Umbilical cord (tissue), 2 donors: ENCODE results near the gene PPP1R9B. TPM values are rescaled to one million over a fixed set of nuclear protein-coding genes. Genes with fewer than 3 reads are reported as not detected.

Experiments
- DNase-seq: peaks from one replicate; pipeline ENCODE4 v3.0.0-alpha.2; 2015; ENCODE audit warnings: low spot score
- total RNA-seq: library from RNA; depleted of rRNA; stranded (reverse); fragments of >200 nt; gene quantifications from one replicate; pipeline ENCODE4 v1.2.3, GENCODE V29; 2014; ENCODE audit warnings: low replicate concordance; ENCODE audit not compliant: insufficient read depth

Gene PPP1R9B
- total RNA-seq, 1 donor from 2014 or later = 14.2 TPM

DNA sequence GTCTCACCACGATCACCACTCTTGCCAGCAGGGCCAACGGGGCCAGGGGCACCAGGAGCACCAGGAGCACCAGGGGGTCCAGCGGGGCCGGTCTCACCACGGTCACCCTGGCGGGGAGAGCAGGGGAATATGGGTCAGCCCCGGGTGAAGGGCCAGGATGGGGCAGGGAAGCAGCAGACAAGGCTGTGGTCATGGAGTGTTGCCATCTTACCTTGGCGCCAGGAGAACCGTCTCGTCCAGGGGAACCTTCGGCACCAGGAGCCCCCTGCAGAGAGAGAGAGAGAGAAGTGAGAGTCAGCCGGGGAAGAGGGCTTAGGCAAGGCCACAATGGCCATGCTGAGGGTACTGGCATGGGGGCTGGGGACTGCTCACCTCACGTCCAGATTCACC lies 38.0 kb upstream of the PPP1R9B start:
- DNase-seq = no peak

DNA sequence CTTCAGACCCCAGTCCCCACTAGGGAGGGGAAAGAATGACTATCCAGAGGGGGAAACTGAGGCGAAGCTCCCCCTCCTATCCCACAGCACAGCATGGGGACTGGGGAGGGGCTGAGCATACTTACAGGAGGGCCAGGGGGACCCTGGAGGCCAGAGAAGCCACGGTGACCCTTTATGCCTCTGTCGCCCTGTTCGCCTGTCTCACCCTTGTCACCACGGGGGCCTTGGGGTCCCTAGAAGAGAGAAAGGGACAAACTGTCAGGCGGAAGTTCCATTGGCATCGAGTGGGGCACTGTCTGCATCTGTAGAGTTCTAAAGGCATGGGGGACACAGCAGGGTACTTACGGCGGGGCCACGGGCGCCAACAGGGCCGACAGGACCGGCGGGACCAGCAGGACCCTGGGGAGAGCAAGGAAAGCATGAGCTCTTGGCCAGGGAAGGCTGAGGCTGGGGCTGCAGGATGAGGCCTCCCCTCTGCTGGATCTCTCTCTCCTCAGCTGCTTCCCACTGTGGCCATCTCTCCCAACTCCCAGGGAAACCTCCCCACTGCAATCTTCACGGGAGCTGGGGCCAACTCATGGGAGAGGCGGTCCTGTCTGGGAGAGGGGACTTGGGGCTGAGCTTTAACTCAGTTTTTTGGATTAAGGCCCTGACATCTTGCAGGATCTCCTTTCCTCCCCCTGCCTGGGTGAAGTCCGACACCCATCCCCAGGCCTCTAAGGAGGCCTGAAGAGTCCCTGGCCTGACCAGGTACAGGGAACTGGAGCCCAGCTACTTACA lies 37.5 kb upstream of the PPP1R9B start:
- peak; percentile 89 for DNase-seq

DNA sequence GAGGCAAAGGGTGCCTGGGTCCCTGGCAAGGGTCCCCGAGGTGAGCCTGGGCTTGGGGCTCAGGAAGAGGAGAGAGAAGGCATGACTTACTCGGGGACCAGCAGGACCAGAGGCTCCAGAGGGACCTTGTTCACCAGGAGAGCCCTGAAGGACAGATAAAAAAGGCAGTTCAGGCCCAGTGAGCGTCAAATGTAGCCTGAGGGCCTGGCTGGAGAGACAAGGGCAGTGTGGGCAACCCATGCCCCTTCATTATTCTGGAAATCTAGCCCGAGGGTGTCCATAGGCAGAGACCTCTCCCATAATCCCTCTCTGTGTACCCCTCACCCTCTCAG lies 36.9 kb upstream of the PPP1R9B start:
- no peak for DNase-seq

DNA sequence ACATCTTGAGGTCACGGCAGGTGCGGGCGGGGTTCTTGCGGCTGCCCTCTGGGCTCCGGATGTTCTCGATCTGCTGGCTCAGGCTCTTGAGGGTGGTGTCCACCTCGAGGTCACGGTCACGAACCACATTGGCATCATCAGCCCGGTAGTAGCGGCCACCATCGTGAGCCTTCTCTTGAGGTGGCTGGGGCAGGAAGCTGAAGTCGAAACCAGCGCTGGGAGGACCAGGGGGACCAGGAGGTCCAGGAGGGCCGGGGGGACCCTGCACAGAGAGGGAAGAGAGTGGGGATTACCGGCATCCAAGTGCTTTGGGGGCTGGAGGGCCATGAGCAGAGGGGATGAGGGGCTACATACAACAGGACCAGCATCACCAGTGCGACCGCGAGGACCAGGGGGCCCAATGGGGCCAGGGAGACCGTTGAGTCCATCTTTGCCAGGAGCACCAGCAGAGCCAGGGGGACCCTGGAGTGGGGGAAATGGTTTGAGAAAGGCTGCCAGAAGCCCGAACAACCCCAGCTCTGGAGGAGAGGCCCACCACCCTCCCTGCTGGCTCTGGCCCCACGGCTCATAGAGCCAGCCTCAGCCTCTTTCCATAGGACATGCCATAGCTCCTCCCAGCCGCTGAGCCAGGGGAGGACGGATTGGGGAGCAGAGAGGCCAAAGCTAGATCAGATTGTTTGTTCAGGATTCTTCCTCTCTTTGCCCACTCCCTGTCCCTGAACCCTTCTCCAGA lies 36.4 kb upstream of the PPP1R9B start:
- DNase-seq = peak; percentile 94

DNA sequence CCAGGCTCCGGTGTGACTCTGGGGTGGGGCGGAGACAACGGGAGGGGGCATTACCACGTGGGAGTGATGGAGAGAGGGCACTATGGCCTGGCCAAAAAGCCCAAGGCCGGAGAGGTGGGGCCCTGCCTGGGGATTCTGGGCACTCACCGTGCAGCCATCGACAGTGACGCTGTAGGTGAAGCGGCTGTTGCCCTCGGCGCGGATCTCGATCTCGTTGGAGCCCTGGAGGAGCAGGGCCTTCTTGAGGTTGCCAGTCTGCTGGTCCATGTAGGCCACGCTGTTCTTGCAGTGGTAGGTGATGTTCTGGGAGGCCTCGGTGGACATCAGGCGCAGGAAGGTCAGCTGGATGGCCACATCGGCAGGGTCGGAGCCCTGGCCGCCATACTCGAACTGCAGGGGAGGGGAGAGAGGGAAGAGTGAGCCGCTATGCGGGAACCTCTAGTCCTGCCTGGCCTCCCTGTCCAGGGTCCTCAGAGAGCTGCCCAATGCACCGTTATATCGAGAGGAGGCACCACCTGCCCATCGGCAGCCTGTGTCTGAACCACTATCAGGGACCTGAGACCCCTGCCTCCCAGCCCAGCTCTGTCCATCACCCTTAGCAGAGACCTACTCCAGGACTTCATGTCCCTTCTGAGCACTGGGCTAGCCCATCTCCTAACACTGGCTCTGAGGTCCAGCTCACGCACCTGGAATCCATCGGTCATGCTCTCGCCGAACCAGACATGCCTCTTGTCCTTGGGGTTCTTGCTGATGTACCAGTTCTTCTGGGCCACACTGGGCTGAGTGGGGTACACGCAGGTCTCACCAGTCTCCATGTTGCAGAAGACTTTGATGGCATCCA lies 35.4 kb upstream of the PPP1R9B start:
- peak; percentile 60 for DNase-seq

DNA sequence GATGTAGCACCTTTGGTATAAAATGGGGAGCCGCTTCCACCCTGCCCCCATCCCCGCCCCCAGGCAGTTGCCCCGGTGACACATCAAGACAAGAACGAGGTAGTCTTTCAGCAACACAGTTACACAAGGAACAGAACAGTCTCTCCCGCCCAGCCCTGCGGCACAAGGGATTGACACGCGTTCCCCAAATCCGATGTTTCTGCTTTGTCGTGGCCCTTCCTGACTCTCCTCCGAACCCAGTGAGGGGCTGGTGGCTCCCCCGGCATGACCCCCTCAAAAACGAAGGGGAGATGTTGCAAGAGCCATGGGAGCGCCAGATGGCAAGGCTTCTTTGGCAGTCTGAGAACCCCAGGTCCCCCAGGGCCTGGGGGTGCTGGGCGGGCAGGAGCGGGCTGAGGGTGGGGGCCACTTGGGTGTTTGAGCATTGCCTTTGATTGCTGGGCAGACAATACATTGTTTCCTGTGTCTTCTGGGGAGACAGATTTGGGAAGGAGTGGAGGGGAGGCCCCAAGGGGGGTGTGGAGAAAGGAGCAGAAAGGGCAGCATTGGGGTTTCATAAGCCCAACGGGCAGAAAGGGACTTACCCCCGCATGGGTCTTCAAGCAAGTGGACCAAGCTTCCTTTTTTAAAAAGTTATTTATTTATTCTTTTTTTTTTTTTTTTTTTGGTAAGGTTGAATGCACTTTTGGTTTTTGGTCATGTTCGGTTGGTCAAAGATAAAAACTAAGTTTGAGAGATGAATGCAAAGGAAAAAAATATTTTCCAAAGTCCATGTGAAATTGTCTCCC lies 34.3 kb upstream of the PPP1R9B start:
- DNase-seq = peak; percentile 67

DNA sequence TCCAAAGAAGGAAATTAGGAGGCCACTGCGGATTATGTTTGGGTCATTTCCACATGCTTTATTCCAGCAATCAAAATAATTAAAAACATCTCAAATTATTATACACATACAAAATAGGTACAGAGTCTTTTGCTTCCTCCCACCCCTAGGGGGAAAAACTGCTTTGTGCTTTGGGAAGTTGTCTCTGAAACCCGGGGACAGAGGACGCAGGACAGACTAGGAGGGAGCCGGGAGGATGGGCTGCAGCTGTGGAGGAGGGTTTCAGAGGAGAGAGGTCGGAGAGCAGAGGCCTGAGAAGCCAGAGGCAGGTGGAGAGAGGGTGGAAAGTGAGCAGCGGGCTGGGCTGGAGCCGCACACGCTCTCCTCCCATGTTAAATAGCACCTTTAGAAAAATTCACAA lies 33.6 kb upstream of the PPP1R9B start:
- peak; percentile 58 for DNase-seq

DNA sequence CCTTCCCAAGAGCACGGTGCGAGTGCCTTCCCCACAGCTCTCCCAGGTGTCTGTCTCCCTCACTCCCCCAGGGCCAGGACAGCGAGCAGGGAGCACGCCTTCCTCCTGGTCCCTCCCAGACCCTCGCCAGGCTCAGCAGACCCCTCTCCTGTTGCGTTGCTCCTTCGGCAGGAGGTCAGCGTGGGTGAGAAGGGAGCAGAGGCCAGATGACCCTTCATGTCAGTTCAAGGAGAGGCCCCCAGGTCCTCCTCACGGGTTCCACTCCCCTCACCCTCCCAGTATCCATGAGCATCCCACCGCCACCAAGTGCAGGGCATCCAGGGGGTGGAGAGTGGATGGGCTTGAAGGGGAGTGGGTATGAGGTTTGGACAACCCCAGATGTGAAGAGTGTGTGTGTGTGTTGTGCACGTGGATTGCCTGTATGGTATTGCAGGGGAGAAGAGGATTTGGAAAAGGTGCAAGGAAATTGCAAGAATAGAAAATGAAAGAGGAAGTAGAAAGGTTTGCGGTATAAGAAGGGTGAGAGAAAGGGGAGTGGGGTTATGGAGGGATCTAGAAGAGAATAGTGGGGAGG lies 33.0 kb upstream of the PPP1R9B start:
- DNase-seq = no peak

DNA sequence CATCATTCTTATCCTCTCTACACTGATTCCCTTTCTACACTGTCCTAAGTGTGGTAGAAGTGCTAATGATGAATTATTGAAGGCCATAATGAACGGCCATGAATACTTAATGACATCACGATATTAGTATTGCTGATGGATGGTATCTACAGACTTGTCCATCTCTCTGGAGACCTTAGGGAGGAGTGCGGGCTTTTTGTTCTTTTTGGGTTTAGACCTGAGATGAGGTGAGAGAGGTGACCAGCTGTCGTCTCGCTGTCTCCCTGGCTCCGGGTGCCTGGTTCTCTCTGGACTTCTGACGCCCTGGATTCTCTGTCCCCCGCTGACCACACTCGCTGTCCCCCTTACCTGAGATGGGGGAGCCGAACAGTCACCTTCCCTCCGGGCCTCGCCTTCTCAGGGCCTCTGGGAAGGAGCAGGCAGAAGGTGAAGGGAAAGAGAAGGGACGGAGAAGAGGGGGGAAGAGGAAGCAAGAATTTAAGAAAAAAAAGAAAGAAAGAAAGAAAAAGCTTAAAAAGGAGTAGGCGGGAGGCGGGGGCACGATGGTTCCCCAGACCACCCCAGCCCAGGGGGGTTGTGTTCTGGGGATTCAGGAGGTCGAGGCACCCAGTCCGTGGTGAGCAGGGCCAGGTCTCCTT lies 32.4 kb upstream of the PPP1R9B start:
- DNase-seq = peak; percentile 86

DNA sequence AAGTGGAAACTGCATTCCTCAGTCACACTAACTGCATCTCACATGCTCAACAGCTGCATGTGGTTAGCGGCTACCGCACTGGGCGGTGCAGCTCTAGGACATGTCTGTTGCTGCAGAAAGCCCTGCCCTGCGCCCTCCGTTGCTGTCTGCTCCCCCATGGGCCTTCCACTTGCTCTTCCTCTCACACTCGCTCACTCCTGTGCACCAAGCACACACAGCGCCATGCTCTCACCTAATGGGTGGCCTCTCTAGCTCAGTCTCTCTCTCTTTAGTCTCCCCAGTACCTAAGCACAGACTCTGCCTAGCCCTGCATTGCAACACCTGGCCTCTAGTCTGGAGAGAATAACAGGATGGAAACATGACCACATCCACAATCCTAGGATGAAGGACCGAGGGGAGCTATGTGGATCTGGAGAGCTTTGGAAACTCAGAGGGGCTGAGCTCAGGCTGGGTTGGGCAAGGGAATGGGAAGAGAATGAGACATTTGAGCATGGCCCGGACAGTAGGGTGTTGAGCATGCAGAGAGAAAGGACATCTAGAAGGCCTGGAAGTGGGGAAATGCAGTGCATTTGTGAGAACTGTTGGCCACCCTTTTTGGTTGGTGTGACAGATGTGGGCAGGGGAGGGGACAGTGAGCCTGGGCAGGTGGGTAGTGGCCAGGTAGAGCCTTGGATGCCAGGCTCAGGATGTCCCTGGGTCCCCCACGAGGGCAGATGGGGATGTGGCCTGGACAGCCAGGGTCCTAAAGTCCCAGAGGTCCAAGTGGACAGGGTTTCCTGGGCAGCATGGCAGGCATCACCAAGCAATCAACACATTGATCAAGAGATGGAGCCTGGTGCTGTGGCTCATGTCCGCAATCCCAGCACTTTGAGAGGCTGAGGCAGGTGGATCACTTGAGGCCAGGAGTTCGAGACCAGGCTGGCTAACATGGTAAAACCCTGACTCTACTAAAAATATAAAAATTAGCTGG lies 31.4 kb upstream of the PPP1R9B start:
- DNase-seq = peak; percentile 83

DNA sequence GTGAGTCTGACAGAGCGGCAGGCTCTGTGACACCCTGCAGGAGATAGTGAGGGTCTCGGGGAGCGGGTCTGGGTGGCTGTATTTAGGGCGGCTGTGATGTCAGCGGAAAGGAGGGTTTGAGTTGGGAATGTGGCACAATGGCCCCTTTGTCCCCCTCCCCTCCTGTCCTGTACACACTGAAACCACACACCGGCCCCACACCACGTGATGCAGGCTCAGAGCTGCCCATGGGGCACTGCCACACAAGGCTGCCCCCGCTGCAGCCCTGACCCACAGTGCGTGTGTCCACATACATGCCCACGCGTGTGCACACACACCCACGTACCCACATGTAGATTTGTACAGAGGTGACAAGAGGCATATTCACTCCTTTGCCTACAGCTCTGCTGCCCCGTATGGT lies 30.7 kb upstream of the PPP1R9B start:
- peak; percentile 48 for DNase-seq

DNA sequence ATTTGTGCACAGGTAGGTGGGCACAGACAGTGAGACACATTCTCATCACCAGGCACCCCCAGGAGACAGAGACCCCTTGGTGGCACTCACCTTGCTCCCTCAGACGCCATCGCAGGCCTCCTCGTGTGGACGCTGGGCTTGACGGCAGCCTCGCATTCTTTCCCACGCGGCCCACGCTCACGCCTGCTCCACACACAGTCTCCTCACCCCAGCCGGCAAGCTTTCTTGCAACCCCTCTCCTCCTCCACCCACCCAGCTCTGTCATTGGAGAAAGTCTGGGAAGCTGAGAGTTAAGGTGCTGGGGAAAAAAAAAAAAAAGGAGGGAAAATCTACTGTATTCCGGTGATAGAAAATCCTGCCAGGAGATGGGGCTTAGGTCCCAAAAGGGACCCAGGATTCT lies 30.1 kb upstream of the PPP1R9B start:
- no peak for DNase-seq

DNA sequence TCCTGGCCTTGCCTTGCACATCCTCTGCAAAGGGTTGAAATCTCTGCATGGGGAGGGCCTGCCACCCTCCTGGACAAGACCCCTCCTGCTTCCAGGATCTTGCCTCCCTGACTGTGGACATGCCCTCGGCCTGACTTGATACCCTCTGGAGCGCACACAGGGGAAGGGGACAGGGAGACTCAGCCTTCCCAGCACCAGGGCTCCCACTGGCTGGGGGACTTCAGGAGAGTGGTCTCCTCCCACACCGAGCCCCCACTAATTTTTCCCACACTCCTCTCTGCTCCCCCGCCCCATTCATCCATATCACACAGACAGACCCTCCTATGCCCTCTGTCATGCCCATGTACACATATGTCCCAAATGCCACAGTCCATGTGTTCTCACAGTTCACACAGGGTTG lies 29.6 kb upstream of the PPP1R9B start:
- DNase-seq = no peak

DNA sequence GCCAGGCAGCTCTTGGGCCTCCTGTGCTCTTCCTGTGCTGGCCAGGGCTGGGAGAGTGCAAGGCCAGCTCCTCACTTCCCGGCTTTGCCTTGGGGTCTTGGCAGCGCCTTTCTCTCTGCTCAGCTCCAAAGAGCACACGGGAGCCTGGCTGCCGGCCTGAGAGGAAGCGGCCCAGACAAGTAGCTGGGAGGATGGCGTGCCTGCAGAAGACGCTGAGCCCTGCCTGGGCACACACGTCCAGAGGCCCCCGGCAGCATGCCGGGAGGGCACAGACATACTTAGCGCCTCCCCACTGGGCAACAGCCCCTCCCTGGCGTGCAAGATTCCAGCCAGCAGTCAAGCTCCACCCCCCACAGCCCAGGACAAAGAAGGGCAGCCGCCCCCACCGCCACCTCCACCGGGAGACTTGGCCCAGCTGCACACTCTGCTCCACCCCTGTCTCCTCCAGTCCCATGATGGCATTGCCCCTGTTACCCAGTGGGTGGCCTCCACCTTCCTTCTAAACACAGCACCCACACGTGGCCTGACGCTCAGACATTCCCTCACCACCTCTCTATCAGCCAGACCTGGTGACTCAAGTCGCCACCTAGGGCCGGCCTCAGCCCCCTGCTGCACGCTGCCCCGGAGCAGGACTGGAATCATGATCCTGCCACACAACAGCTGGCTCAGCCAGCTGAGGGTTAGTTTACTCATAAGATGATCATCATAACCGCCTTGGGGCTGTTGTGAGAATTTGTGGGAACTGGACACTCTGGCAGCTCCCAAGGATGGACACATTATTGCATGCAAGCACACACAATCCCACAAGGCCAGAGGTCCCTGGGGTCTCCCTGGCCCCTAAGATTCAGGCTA lies 27.7 kb upstream of the PPP1R9B start:
- DNase-seq = peak; percentile 91

DNA sequence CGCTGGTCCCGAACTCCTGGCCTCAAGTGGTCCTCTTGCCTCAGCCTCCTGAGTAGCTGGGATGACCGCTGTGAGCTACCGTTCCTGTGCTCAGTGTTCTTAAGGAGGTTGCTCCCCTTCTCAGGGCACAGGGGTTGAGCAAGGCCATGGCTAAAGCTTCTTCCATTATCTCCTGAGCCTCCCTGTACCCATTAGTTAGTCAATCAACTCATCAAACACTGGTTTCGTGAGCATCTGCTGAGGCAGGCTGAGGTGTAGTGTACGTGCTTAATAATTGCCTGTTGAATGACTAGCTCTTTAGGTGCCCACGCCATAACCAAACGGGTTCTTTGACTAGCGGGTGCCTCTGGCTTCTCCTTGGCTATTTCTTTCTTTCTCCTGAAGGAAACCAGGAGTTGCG lies 27.0 kb upstream of the PPP1R9B start:
- no peak for DNase-seq

DNA sequence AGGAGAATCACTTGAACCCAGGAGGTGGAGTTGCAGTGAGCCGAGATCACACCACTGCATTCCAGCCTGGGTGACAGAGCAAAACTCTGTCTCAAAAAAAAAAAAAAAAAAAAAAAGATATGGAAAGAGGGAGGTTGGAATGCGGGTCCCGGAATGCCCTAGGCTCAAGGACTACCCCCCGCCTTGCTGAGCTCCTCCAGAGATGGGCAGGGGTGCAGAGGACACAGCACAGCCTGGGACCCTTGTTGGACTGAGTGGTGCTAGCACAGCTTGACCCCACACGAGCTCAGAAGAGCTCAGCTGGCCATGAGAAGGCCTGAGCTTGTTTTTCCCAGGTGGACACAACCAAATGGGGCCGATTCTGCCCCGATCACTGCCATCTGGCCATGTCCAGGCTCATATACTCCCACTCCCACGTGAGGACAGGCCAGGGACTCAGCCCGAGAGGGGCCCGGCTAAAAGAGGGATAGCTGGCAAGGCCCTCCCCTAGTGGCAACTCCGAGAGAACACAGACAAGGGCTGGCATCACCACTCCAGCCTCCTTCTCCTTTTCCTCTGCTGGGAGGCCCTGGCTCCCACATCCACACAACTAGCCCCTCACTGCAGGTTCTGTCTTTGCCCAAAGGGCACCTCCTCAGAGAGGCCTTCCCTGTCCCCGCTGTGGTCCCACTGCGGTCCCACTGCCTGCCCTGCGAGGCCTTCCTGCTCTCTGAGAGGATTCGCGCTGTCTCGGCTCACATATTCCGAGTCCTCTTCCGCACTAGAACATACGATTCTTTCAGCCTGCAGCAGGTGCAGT lies 26.3 kb upstream of the PPP1R9B start:
- DNase-seq = no peak

DNA sequence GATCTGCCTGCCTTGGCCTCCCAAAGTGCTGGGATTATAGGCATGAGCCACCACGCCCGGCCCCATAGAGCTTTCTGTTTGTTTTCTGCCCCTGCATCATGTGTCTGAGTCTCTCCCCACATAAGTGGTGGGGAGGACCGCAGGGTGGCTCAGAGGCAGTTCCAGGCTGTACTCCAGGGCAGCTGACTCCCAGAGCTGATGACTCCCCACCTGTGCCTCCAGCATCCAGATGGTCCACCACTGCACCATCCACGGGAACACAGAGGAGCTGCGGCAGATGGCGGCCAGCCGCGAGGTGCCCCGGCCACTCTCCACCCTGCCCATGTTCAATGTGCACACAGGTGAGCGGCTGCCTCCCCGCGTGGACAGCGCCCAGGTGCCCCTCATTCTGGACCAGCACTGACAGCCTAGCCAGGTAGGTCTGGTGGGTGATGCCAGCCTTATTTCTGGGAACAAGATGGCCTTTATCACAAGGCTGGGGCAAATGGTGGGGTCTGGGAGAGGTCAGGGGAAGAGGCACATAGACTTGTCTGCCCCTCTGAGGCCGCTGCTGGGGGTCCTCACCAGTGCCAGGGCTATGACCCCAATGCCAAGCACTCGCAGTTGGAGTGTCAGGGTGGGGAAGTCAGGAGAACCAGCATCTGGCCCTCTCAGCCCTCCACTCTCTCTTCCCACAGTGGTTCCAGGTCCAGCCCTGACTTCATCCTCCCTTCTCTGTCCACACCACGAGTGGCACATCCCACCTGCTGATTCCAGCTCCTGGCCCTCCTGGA lies 24.7 kb upstream of the PPP1R9B start:
- DNase-seq = no peak
